Activated CD8-positive, alpha-beta memory T cell treated with anti-CD3 and anti-CD28 coated beads, Interleukin-2, amount 50 U/mL, for 48 hours (primary cell): ENCODE results near the gene GRIN3B.

Source experiments
- DNase-seq: peaks from one replicate; pipeline ENCODE4 v3.0.0-alpha.2; 2020

Gene GRIN3B

GRCh38 chr19:1008268-1009040 lies 8.2 kb downstream of the GRIN3B start:
- DNase-seq, result no peak

- DNase-seq, result no peak
Measured at GRCh38 chr19:1009041-1009980, 9.1 kb downstream of the GRIN3B start.

- DNase-seq, result no peak
Measured at GRCh38 chr19:1009981-1010538, 9.8 kb downstream of the GRIN3B start.

GRCh38 chr19:1010586-1011510 lies 10.6 kb downstream of the GRIN3B start:
- DNase-seq, result no peak

GRCh38 chr19:1011831-1012333 lies 11.7 kb downstream of the GRIN3B start:
- no peak for DNase-seq

- no peak for DNase-seq
Measured at GRCh38 chr19:1012334-1012733, 12.1 kb downstream of the GRIN3B start.

- DNase-seq, result no peak
Measured at GRCh38 chr19:1013218-1013617, 13.0 kb downstream of the GRIN3B start.

- DNase-seq, result no peak
Measured at GRCh38 chr19:1014161-1015060, 14.2 kb downstream of the GRIN3B start.

- DNase-seq, result no peak
Measured at GRCh38 chr19:1015061-1015781, 15.0 kb downstream of the GRIN3B start.

- no peak for DNase-seq
Measured at GRCh38 chr19:1015782-1016646, 15.8 kb downstream of the GRIN3B start.

GRCh38 chr19:1016647-1017114 lies 16.5 kb downstream of the GRIN3B start:
- DNase-seq, result no peak

- DNase-seq, result no peak
Measured at GRCh38 chr19:1017115-1017905, 17.1 kb downstream of the GRIN3B start.

- no peak for DNase-seq
Measured at GRCh38 chr19:1017906-1018305, 17.7 kb downstream of the GRIN3B start.

- DNase-seq, result no peak
Measured at GRCh38 chr19:1018393-1018792, 18.2 kb downstream of the GRIN3B start.

- DNase-seq, result no peak
Measured at GRCh38 chr19:1018932-1019615, 18.9 kb downstream of the GRIN3B start.

GRCh38 chr19:1019616-1019961 lies 19.4 kb downstream of the GRIN3B start:
- DNase-seq, result no peak

GRCh38 chr19:1019980-1020867 lies 20.0 kb downstream of the GRIN3B start:
- no peak for DNase-seq
